ENCODE data around the gene PLCB1. TPM values are rescaled to one million over a fixed set of nuclear protein-coding genes. Genes with fewer than 3 reads are reported as not detected.
"Not testable (repeated sequence)": the region's sequence is repeated elsewhere in the genome, so short reads cannot be mapped to it uniquely, and the experiment has no call there.

The PLCB1 gene
- total and polyA plus RNA-seq, 2 experiments from 2014 or later = 8.0 to 17.6 TPM

- TF ChIP-seq CTCF (IDR thresholded peaks at IDR 0.05; ENCODE audit: low read depth, low read length) = no peak
- DNase-seq (ENCODE audit: low read depth in 1 of 2, low spot score in 1 of 2) = no peak
- H3K36me3 ChIP-seq = no peaks in the 10 kb centered on the region
- no peaks in the 10 kb centered on the region for H3K9me3 ChIP-seq (ENCODE audit: low read depth)
- H3K27me3 ChIP-seq = no peaks in the 10 kb centered on the region
- no peak overlapping the region for H3K27ac ChIP-seq
- no peak overlapping the region for H3K4me3 ChIP-seq
- peaks cover 9% of the 10 kb centered on the region for H3K4me1 ChIP-seq (ENCODE audit: low read depth)
These were observed 23.2 kb downstream of the PLCB1 start for GRCh38 chr20:8155229-8155628.

DNA sequence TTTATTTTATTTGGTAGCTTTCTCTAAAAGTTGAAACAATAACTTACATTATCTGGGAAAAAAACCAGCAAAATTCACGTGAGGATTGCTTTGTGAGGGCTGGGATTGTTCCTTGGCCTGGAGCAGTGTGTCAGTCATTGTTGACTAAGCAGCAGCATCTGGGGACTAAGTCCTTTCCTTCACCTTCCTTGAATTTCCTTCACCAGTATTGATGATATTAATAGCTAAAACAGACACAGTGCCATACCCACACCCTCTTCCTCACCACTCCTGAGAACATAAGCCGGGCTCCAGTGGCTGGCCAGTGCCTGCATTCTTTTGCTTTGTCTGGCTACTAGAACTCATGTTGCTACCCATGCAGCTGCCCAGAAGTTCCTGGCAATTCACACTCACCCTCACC, 23.7 kb downstream of the PLCB1 start:
- TF ChIP-seq CTCF (IDR thresholded peaks at IDR 0.05; ENCODE audit: low read depth, low read length) = no peak
- Histone ChIP-seq H3K9me3 (ENCODE audit: low read depth) (no peaks in the 10 kb centered on the region), H3K4me1 (ENCODE audit: low read depth) (peaks cover 9% of the 10 kb centered on the region), H3K27ac (no peak overlapping the region), H3K36me3 (no peaks in the 10 kb centered on the region), H3K4me3 (no peak overlapping the region), H3K27me3 (no peaks in the 10 kb centered on the region)
- DNase-seq (ENCODE audit: low read depth in 1 of 2, low spot score in 1 of 2) = no peak

DNA sequence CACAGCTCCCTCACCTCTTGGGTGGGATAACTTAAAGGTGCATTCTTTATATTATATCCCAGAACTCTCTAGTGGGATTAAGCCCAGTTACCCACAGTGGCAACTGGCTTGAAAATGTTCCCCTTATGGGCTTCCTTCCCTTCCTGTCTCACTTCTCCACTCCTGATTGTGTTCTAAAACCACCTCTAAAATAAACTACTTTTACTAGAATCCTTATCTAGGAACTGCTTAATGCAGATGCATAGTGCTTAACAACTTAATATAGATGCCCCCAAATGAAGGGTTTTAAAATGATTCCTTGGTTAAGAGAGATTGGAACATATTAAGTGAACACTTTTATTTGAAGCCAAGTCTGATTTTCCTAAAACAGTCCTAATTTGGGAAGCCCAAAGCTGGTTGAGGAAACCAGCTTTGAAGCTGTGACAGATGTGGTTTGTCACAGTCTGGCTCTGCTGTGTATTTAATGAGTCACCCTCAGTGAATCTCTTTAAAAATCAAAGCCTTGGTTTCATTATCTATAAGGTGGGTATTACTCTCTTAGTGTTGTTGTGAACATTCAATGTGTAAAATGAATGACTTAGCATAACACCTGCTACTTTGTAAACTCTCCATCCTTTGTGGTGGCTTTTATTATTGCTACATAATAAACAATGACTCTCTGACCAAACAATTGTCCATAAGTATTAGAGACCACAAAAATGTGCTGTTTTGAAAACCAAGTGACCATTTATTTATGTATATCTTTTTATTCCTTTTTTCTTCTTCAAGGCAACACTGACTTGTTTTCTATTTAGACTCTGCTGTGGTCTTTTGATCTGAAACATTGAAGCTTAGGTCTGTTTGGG, 24.4 kb downstream of the PLCB1 start:
- TF ChIP-seq CTCF (IDR thresholded peaks at IDR 0.05; ENCODE audit: low read depth, low read length) = no peak
- H3K4me3 ChIP-seq = no peak overlapping the region
- no peak overlapping the region for H3K27ac ChIP-seq

GRCh38 chr20:8159217-8159616, 27.2 kb downstream of the PLCB1 start:
- not testable (repeated sequence) for H3K9me3 ChIP-seq (ENCODE audit: low read depth); H3K27ac ChIP-seq; DNase-seq (ENCODE audit: low read depth in 1 of 2, low spot score in 1 of 2); H3K27me3 ChIP-seq; H3K36me3 ChIP-seq; H3K4me3 ChIP-seq
- H3K4me1 ChIP-seq (ENCODE audit: low read depth) = peaks cover 15% of the 10 kb centered on the region

More for the DNA sequence above, 24.4 kb downstream of the PLCB1 start:
- Histone ChIP-seq H3K9me3 (ENCODE audit: low read depth) (no peaks in the 10 kb centered on the region), H3K27me3 (no peaks in the 10 kb centered on the region), H3K36me3 (no peaks in the 10 kb centered on the region), H3K4me1 (ENCODE audit: low read depth) (peaks cover 14% of the 10 kb centered on the region)
- DNase-seq (ENCODE audit: low read depth in 1 of 2, low spot score in 1 of 2) = no peak

- peak in 1 of 2 donors; percentile 2 for DNase-seq (ENCODE audit: low read depth in 1 of 2, low spot score in 1 of 2)
- no peak overlapping the region for H3K4me3 ChIP-seq
- H3K27me3 ChIP-seq = no peaks in the 10 kb centered on the region
- H3K9me3 ChIP-seq (ENCODE audit: low read depth) = no peaks in the 10 kb centered on the region
- H3K36me3 ChIP-seq = no peaks in the 10 kb centered on the region
- H3K4me1 ChIP-seq (ENCODE audit: low read depth) = peaks cover 15% of the 10 kb centered on the region
- no peak for TF ChIP-seq CTCF (IDR thresholded peaks at IDR 0.05; ENCODE audit: low read depth, low read length)
- H3K27ac ChIP-seq = peak overlapping the region; percentile 81
These were observed 29.4 kb downstream of the PLCB1 start for GRCh38 chr20:8161264-8162071.

DNA sequence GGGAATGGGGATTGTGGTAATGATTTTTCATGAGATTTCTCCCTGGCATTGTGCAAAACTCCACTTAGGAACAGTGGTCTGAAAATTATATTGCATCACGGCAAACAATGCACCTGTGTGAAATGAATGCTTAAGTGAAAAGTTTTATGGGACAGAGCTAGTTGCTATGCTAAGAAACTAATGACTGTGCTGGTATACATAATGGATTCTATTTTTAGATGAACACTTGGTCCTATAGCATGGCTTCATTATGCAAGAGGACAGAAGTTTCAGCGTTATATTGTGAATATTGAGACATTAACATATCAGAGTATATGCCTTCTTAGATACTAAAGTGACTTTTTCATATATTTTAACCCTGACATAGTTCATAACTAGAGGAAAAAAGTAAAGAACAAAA, 30.5 kb downstream of the PLCB1 start:
- DNase-seq (ENCODE audit: low read depth in 1 of 2, low spot score in 1 of 2) = no peak
- Histone ChIP-seq H3K4me3 (no peak overlapping the region), H3K4me1 (ENCODE audit: low read depth) (peaks cover 15% of the 10 kb centered on the region), H3K36me3 (no peaks in the 10 kb centered on the region), H3K27ac (no peak overlapping the region), H3K27me3 (no peaks in the 10 kb centered on the region), H3K9me3 (ENCODE audit: low read depth) (no peaks in the 10 kb centered on the region)
- TF ChIP-seq CTCF (IDR thresholded peaks at IDR 0.05; ENCODE audit: low read depth, low read length) = no peak
